Measurements from ENCODE around the gene OR2H2. TPM values are rescaled to one million over a fixed set of nuclear protein-coding genes. Genes with fewer than 3 reads are reported as not detected.

OR2H2 gene
- total RNA-seq, 1 donor from 2014 or later, result not detected

DNA sequence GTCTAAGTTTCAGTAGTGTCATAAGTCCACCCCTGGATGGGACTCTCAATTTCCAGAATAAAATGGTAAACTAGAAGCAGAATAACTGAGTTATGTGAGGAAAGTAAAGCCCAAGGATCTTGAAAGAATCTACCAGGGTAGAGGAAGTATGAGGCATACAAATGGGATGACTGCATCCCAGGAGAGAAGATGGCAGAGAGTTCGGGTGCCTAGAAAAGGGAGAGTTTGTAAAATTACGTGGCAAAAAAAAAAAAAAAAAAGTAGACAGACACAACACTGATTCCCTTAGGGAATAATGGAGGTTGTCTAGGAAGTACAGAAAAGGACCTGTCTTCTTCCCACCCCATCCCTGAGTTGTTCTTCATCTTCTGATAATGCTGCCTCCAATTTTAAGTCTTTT lies 44.6 kb downstream of the OR2H2 start:
- DNase-seq (ENCODE audit: low spot score), result no peak

GRCh38 chr6:29630315-29630714 lies 45.4 kb downstream of the OR2H2 start:
- no peak for DNase-seq (ENCODE audit: low spot score)

- DNase-seq (ENCODE audit: low spot score), result no peak
Observed at GRCh38 chr6:29631209-29631810, 46.4 kb downstream of the OR2H2 start.

- DNase-seq (ENCODE audit: low spot score), result peak; percentile 66
Observed at GRCh38 chr6:29631860-29632731, 47.2 kb downstream of the OR2H2 start.

- DNase-seq (ENCODE audit: low spot score), result peak; percentile 91
Observed at GRCh38 chr6:29632789-29633533, 48.0 kb downstream of the OR2H2 start, which contains the start of gene GABBR1. Gene GABBR1, minus strand, starts transcription at chr6:29633183. Its CDS starts 798 bp downstream, at chr6:29632385.

DNA sequence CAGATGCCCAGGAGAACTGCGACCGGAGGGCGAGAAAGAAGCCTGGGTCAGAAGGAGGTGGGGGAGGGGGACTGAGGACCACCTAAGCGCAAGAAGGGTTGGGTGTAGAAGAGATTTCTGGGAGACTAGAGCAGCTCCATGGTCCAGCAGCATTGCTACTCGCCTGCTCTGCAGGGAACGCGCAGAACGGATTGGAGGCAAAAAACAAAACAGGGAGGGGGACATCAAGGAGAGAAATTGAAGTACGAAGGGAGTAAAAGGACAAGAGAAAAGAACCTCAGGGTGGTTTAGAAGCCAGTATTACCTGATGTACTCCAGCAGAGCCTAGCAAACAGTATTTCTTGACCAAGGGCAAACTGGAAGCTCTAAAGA lies 48.6 kb downstream of the OR2H2 start:
- DNase-seq (ENCODE audit: low spot score), result no peak

DNA sequence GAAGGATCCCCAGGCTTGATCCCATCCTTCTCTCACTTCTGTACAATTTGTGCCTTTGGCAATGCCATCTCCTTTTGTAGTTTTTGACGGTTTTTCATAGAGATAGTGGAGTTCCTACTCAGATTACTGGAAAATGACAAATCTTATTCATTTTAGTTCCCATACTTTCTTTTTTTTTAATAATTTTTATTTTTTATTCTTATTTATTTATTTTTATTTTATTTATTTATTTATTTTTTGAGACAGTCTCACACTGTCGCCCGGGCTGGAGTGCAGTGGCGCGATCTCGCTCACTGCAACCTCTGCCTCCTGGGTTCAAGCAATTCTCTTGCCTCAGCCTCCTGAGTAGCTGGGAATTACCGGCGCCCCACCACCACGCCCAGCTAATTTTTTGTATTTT lies 52.3 kb downstream of the OR2H2 start:
- DNase-seq (ENCODE audit: low spot score), result no peak

Other genes with a start within 250 kb of the OR2H2 start
- not detected for gene OR5V1, start 216.3 kb upstream of the OR2H2 start, total RNA-seq
- not detected for gene OR12D3, start 209.8 kb upstream of the OR2H2 start, total RNA-seq
- gene OR12D2, start 189.5 kb upstream of the OR2H2 start, total RNA-seq, result not detected
- not detected for gene OR12D1, start 170.2 kb upstream of the OR2H2 start, total RNA-seq
- gene OR10C1, start 145.8 kb upstream of the OR2H2 start, total RNA-seq, result not detected
- not detected for gene OR11A1, start 128.1 kb upstream of the OR2H2 start, total RNA-seq
- not detected for gene OR2H1, start 128.0 kb upstream of the OR2H2 start, total RNA-seq
- gene MAS1L, start 97.2 kb upstream of the OR2H2 start, total RNA-seq, result not detected
- 8.8 TPM for gene UBD, start 25.4 kb upstream of the OR2H2 start, total RNA-seq
- 64.3 TPM for gene GABBR1, start 48.1 kb downstream of the OR2H2 start, total RNA-seq
- gene MOG, start 72.0 kb downstream of the OR2H2 start, total RNA-seq, result not detected
- 3.0 TPM for gene ZFP57, start 96.0 kb downstream of the OR2H2 start, total RNA-seq
- 51.6 TPM for gene HLA-F, start 138.3 kb downstream of the OR2H2 start, total RNA-seq
- gene HLA-G, start 242.7 kb downstream of the OR2H2 start, total RNA-seq, result not detected